Articular chondrocyte of knee joint (primary cell): Measurements from ENCODE around the gene COL5A3. TPM values are rescaled to one million over a fixed set of nuclear protein-coding genes. Genes with fewer than 3 reads are reported as not detected.

Source experiments
- small RNA-seq: library from RNA; depleted of rRNA; stranded (forward); fragments of <200 nt; gene quantifications from one replicate; pipeline ENCODE3, GENCODE V24; 2012
- total RNA-seq: library from RNA; depleted of rRNA; stranded (reverse); fragments of >200 nt; gene quantifications from 2 replicates; pipeline ENCODE4 v1.2.3, GENCODE V29; 2012

The COL5A3 gene
- 17.2 and 21.8 TPM in 2 replicates for total RNA-seq

DNA sequence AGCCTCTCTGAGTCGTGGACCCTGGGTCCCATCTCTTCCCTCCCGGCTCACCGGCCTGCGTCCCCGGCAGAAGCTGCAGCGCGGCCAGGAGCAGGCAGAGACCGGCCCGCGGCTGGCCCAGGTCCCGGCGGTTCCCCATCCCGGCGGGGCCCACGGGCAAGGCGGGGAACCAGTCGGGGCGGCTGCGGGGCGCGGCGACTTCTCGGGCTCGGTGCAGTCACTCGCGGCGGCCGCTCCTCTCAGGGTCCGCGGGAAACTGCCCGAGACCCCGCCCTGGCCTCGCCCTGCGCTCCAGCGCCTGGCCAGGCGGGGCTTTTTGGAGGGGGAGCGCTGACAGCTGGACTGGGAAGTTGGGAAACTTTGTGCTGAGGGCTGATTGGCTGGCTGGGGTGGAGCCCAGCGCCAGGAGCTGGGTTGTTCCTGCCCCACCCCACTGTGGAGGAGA, at the start of gene COL5A3:
TSS of gene COL5A3 (minus strand) at position 258 of the 445 bp plus-strand sequence. CDS start at position 139, 119 bp downstream.

DNA sequence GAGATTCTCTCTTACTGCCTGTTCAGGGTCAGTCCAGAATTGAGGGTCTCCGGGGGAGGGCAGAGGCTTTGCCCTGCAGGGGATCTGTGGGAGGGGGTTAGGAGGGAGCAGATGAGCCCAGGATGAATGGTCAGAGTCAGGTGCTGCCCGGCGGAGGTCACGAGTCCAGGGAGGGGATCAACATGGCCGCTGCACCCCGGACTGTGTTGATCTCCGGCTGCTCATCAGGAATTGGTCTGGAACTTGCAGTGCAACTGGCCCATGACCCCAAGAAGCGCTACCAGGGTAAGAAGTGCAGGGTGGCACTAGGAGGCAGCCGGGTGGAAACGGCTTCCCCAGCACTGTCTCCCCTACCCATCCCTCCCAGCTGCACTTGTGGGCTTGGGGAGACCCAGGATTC, 3.0 kb upstream of the COL5A3 start, which contains the start of gene RDH8:
TSS of gene RDH8 (plus strand) at position 168 of the 400 bp plus-strand sequence. CDS start at position 183, 15 bp downstream.

DNA sequence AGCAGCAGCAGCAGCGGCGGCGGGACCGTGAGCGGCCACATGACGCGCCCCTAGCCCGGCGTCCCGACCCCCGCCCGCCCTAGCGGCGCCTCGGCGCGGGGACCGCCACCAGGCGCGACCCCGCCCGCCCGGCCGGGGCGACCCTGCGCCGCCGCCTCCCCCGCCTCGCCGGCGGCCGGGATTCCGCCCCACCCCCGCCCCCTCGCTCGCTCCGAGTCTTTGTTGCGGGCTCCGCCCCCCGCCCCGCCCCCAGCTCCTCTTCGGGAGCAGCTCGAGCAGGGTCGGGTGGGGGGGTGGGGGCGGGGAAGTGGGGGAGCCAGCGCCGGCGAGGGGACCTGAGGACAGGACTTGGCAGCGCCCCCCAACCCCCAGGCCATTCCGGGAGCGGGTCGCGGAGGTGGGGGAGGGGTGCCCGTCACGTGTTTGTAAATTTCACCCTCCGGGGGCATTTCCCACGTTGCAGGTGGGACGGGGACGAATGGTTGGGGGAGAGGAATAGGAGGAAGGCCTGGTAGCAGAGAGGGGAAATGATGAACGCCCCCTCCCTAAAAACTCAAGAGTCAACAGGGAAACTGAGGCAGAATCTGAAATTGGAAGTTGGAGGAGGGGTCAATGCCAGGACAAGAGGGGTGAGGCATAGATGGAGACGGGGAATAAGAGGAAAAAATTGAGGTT, 73.8 kb downstream of the COL5A3 start, which contains the start of gene OLFM2:
TSS of gene OLFM2 (minus strand) at position 190 of the 675 bp plus-strand sequence. CDS start at position 41, 149 bp downstream.

Small RNA genes within 50 kb of the gene (small RNA-seq; reads per million reads assigned to genes)
- gene MIR5589, result not detected

Other genes starting within 250 kb of the COL5A3 start
- gene ZNF846, start 241.8 kb downstream of the COL5A3 start, total RNA-seq, result 14.4 and 23.6 TPM in 2 replicates
- gene FBXL12, start 191.4 kb downstream of the COL5A3 start, total RNA-seq, result 16.6 and 17.6 TPM in 2 replicates
- 143 and 239 TPM in 2 replicates for gene UBL5, start 182.6 kb downstream of the COL5A3 start, total RNA-seq
- gene PIN1, start 175.2 kb downstream of the COL5A3 start, total RNA-seq, result 40.4 and 46.2 TPM in 2 replicates
- gene OLFM2, start 74.0 kb downstream of the COL5A3 start, total RNA-seq, result 2.5 and 4.0 TPM in 2 replicates
- gene RDH8, start 3.0 kb upstream of the COL5A3 start, total RNA-seq, result not detected in 2 replicates
- gene SHFL, start 75.8 kb upstream of the COL5A3 start, total RNA-seq, result 22.0 and 24.5 TPM in 2 replicates
- 0.11 and 0.39 TPM in 2 replicates for gene ANGPTL6, start 92.2 kb upstream of the COL5A3 start, total RNA-seq
- 18.2 and 24.6 TPM in 2 replicates for gene PPAN, start 95.9 kb upstream of the COL5A3 start, total RNA-seq
- gene P2RY11, start 101.2 kb upstream of the COL5A3 start, total RNA-seq, result 1.0 and 1.4 TPM in 2 replicates
- gene EIF3G, start 109.4 kb upstream of the COL5A3 start, total RNA-seq, result 162 and 231 TPM in 2 replicates
- 43.0 and 48.3 TPM in 2 replicates for gene DNMT1, start 184.4 kb upstream of the COL5A3 start, total RNA-seq
- gene S1PR2, start 220.8 kb upstream of the COL5A3 start, total RNA-seq, result 15.5 and 17.2 TPM in 2 replicates
- gene MRPL4, start 241.7 kb upstream of the COL5A3 start, total RNA-seq, result 25.6 and 30.3 TPM in 2 replicates